Left lung (tissue), 10 donors: ENCODE results near the gene RRBP1. TPM values are rescaled to one million over a fixed set of nuclear protein-coding genes. Genes with fewer than 3 reads are reported as not detected.

Experiments
- ATAC-seq: fragments of 200-7000 bp; cut with Tn5 transposase; one replicate; pipeline ENCODE4 v1.9.1; 2020; ENCODE audit warnings: moderate library complexity
- DNase-seq, 4 donors: peaks; one replicate each; pipeline ENCODE4 v3.0.0-alpha.2; 2013 to 2020
- H3K27ac ChIP-seq, 2 donors: fragments of 200-600 bp; sonication (generic) in 1 of 2; one replicate each; pipeline versions ENCODE4 v1.5.0 to v1.8.0; 2020 to 2021
- H3K27me3 ChIP-seq, 2 donors: fragments of 200-600 bp; sonication (generic) in 1 of 2; one replicate each; pipeline versions ENCODE4 v1.5.0 to v1.8.0; 2020 to 2021
- H3K36me3 ChIP-seq, 2 donors: fragments of 200-600 bp; sonication (generic) in 1 of 2; one replicate each; pipeline versions ENCODE4 v1.5.0 to v1.8.0; 2020 to 2021
- H3K4me1 ChIP-seq, 2 donors: fragments of 200-600 bp; one replicate each; pipeline ENCODE4 v1.8.0; 2021
- H3K4me3 ChIP-seq, 2 donors: fragments of 200-600 bp; sonication (generic) in 1 of 2; one replicate each; pipeline versions ENCODE4 v1.5.0 to v1.8.0; 2020 to 2021; ENCODE audit warnings: mild to moderate bottlenecking in 1 of 2
- H3K9me3 ChIP-seq, 2 donors: fragments of 200-600 bp; sonication (generic) in 1 of 2; one replicate each; pipeline versions ENCODE4 v1.5.0 to v1.8.0; 2020 to 2021
- intact Hi-C, 2 donors: fragments of 100-400 bp; cut with DNase I; formaldehyde crosslinking; loops; one replicate each; pipeline versions ENCODE4 v1.11.2 to v1.14.2; 2022
- polyA plus RNA-seq, 6 donors: library from polyadenylated mRNA; unstranded; fragments of 120-200 nt; gene quantifications; one replicate each; pipeline ENCODE4 v1.2.1, GENCODE V29; 2013; ENCODE audit not compliant: insufficient read length in 6 of 6
- total RNA-seq, 2 donors: library from RNA; stranded (reverse); fragmentation: NEBNext Ultra II Directional; extraction: Animal tissue kit (Norgen Biotek cat#: 25700); gene quantifications; one replicate each; pipeline ENCODE4 v1.2.1, GENCODE V29; 2021
- TF ChIP-seq, protein P1 (sequence below), 2 donors: fragments of 200-600 bp; sonication (generic) in 1 of 2; IDR thresholded peaks; one replicate each; pipeline versions ENCODE4 v1.5.0 to v1.8.0; 2021; ENCODE audit warnings: antibody characterized with exemption in 2 of 2
- donor health status: DM: no; HTN: yes; CAD: no.
- donor health status: DM: no; HTN: no; CAD: no.

The RRBP1 gene
- total and polyA plus RNA-seq, 8 donors, result 110 to 263 (median 131) TPM

GRCh38 chr20:17657898-17658647, 24.0 kb downstream of the RRBP1 start:
- no peak for DNase-seq
- peaks cover 0 to 61% of the 10 kb centered on the region in 2 donors for H3K36me3 ChIP-seq
- TF ChIP-seq, protein P1, sequence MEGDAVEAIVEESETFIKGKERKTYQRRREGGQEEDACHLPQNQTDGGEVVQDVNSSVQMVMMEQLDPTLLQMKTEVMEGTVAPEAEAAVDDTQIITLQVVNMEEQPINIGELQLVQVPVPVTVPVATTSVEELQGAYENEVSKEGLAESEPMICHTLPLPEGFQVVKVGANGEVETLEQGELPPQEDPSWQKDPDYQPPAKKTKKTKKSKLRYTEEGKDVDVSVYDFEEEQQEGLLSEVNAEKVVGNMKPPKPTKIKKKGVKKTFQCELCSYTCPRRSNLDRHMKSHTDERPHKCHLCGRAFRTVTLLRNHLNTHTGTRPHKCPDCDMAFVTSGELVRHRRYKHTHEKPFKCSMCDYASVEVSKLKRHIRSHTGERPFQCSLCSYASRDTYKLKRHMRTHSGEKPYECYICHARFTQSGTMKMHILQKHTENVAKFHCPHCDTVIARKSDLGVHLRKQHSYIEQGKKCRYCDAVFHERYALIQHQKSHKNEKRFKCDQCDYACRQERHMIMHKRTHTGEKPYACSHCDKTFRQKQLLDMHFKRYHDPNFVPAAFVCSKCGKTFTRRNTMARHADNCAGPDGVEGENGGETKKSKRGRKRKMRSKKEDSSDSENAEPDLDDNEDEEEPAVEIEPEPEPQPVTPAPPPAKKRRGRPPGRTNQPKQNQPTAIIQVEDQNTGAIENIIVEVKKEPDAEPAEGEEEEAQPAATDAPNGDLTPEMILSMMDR (IDR thresholded peaks at IDR 0.05), result no peak
- no peak overlapping the region for H3K4me3 ChIP-seq
- no peak overlapping the region for H3K27ac ChIP-seq
- peaks cover 0 to 4% of the 10 kb centered on the region in 2 donors for H3K9me3 ChIP-seq
- peaks cover 0 to 25% of the 10 kb centered on the region in 2 donors for H3K4me1 ChIP-seq
- H3K27me3 ChIP-seq, result no peaks in the 10 kb centered on the region
- intact Hi-C loops, result no loop called here
- no peak for ATAC-seq

DNA sequence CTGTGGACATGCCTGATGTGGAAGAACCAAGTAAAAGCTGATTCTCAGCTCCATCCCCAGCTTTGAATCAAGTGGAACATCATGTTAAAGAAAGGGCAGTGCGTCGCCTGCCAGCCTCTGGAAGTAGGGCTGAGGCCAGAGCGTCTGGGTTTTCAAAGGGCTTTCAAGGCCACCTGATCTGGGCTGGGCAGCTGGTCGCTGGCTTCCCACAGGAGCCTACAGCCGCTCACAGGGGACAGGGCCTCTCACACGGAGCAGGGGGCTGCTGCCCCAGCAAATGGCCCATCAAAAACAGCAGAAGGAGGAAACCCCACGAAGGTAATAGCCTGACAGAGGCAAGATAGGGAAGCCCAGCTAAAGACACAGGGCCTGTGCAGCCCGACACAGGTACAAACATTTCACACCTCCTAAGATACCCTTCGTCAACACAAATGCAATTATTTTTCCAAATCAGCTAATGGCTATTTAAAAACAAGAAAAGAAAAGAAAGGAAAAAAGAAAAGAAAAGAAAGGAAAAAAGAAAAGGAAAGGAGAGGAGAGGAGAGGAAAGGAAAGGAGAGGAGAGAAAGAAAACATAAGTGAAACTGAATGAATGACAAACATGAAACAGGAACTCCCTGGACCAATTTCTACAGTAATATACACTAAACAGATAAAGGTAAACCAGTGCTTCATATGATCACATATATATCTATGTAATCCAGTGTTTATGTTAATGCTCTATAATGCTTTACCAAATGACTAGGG, 24.8 kb downstream of the RRBP1 start:
- H3K36me3 ChIP-seq, result peaks cover 0 to 67% of the 10 kb centered on the region in 2 donors
- TF ChIP-seq, protein P1 (IDR thresholded peaks at IDR 0.05), result no peak
- DNase-seq (no peak), ATAC-seq (no peak)
- intact Hi-C loops, result no loop called here
- no peak overlapping the region for H3K27ac ChIP-seq
- H3K4me3 ChIP-seq, result no peak overlapping the region
- no peaks in the 10 kb centered on the region for H3K27me3 ChIP-seq
- H3K4me1 ChIP-seq, result peaks cover under 1 to 23% of the 10 kb centered on the region in 2 donors
- H3K9me3 ChIP-seq, result peaks cover 0 to 4% of the 10 kb centered on the region in 2 donors

- TF ChIP-seq, protein P1 (IDR thresholded peaks at IDR 0.05), result no peak
- intact Hi-C loops, result no loop called here
- peaks cover 13 to 27% of the 10 kb centered on the region in 2 donors for H3K4me1 ChIP-seq
- no peak overlapping the region for H3K4me3 ChIP-seq
- H3K27ac ChIP-seq, result no peak overlapping the region
- H3K9me3 ChIP-seq, result peaks cover 0 to 4% of the 10 kb centered on the region in 2 donors
- H3K36me3 ChIP-seq, result peaks cover 0 to 67% of the 10 kb centered on the region in 2 donors
- ATAC-seq (no peak), DNase-seq (no peak)
- H3K27me3 ChIP-seq, result no peaks in the 10 kb centered on the region
These were observed 26.1 kb downstream of the RRBP1 start for GRCh38 chr20:17655865-17656479.

DNA sequence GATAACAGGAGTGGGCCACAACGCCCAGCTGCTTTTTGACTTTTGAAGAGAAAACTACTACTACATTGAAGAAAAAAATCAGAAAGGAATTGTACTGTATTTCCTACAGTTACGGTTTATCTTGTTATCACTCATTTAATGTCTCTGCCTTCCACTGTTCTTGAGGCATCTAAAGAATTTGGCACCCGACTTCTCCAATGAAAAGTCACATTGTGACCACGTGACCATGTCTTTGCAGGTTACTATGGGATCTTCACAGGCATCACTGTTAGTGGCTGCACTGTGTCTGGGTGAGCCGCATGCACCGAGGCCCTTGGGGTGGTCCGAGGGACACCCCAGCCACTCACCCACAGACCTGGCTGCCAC, 26.8 kb downstream of the RRBP1 start:
- TF ChIP-seq, protein P1 (IDR thresholded peaks at IDR 0.05), result peak in 1 of 2 donors; percentile 3
- Histone ChIP-seq H3K27ac (no peak overlapping the region), H3K9me3 (peaks cover 0 to 4% of the 10 kb centered on the region in 2 donors), H3K36me3 (peaks cover 0 to 63% of the 10 kb centered on the region in 2 donors), H3K27me3 (no peaks in the 10 kb centered on the region), H3K4me1 (peaks cover 20 to 28% of the 10 kb centered on the region in 2 donors), H3K4me3 (no peak overlapping the region)
- intact Hi-C loops, result no loop called here
- no peak for ATAC-seq
- no peak for DNase-seq
